OCI-LY1 (cell line): ENCODE results near the gene G2E3.
"Not testable (repeated sequence)": the region's sequence is repeated elsewhere in the genome, so short reads cannot be mapped to it uniquely, and the experiment has no call there.

Experiments
- H2AFZ ChIP-seq: fragments of 200-600 bp; sonication (generic), shearing (Covaris generic); 2 replicates; pipeline ENCODE4 v1.6.0; 2014; ENCODE audit warnings: antibody characterized with exemption, mild to moderate bottlenecking, low read length
- H3F3A ChIP-seq: fragments of 200-600 bp; sonication (generic), shearing (Covaris generic); 2 replicates; pipeline ENCODE4 v1.6.0; 2014; ENCODE audit warnings: mild to moderate bottlenecking, antibody characterized with exemption, low read length, moderate library complexity; ENCODE audit not compliant: insufficient read depth
- H3K27ac ChIP-seq: fragments of 200-600 bp; sonication (generic); 2 replicates; pipeline ENCODE4 v1.5.1; 2014; ENCODE audit warnings: low read length, mixed run types, mild to moderate bottlenecking, low read depth; ENCODE audit not compliant: poor library complexity, severe bottlenecking
- H3K27me3 ChIP-seq: fragments of 200-600 bp; sonication (generic); 2 replicates; pipeline ENCODE4 v1.6.0; 2014; ENCODE audit warnings: antibody characterized with exemption, mild to moderate bottlenecking, low read length, moderate library complexity; ENCODE audit not compliant: insufficient read depth
- H3K36me3 ChIP-seq: fragments of 200-600 bp; sonication (generic); 2 replicates; pipeline ENCODE4 v1.6.1; 2014; ENCODE audit warnings: mild to moderate bottlenecking, antibody characterized with exemption, low read length, moderate library complexity, mixed read lengths; ENCODE audit not compliant: insufficient read depth
- H3K4me1 ChIP-seq: fragments of 200-600 bp; sonication (generic); 2 replicates; pipeline ENCODE4 v1.5.1; 2014; ENCODE audit warnings: mild to moderate bottlenecking, low read length, moderate library complexity; ENCODE audit not compliant: insufficient read depth, severe bottlenecking
- H3K4me2 ChIP-seq: fragments of 200-600 bp; sonication (generic), shearing (Covaris generic); 2 replicates; pipeline ENCODE4 v1.6.1; 2014; ENCODE audit warnings: low read length
- H3K4me3 ChIP-seq: fragments of 200-600 bp; sonication (generic); 2 replicates; pipeline ENCODE4 v1.5.1; 2014; ENCODE audit warnings: low read length, low read depth, mild to moderate bottlenecking, mixed read lengths; ENCODE audit not compliant: poor library complexity, severe bottlenecking
- H3K79me2 ChIP-seq: fragments of 200-600 bp; shearing (Covaris generic); 2 replicates; pipeline ENCODE4 v1.6.1; 2016; ENCODE audit warnings: mixed run types, low read length, mixed read lengths; ENCODE audit not compliant: insufficient read depth
- H3K9ac ChIP-seq: fragments of 200-600 bp; sonication (generic), shearing (Covaris generic); 2 replicates; pipeline ENCODE4 v1.6.1; 2014; ENCODE audit warnings: mild to moderate bottlenecking, low read length, mixed read lengths
- H3K9me2 ChIP-seq: fragments of 200-600 bp; sonication (generic), shearing (Covaris generic); 2 replicates; pipeline ENCODE4 v1.6.1; 2014; ENCODE audit warnings: low read depth, mild to moderate bottlenecking, low read length, mixed read lengths
- H3K9me3 ChIP-seq: fragments of 200-600 bp; shearing (Covaris generic); 2 replicates; pipeline ENCODE4 v1.6.1; 2014; ENCODE audit warnings: low read length, mixed read lengths
- H4K20me1 ChIP-seq: fragments of 200-600 bp; sonication (generic), shearing (Covaris generic); 2 replicates; pipeline ENCODE4 v1.6.0; 2016; ENCODE audit warnings: mild to moderate bottlenecking, low read length; ENCODE audit not compliant: insufficient read depth
- EZH2 ChIP-seq: fragments of 200-600 bp; sonication (generic), shearing (Covaris generic); IDR thresholded peaks from 2 replicates; pipeline ENCODE4 v1.8.0; 2017; ENCODE audit warnings: borderline replicate concordance, mixed run types, mild to moderate bottlenecking, antibody characterized with exemption, low read length, moderate library complexity, mixed read lengths
- TF ChIP-seq, protein P1 (sequence below): fragments of 200-600 bp; sonication (generic), shearing (Covaris generic); IDR thresholded peaks from 2 replicates; pipeline ENCODE4 v1.5.1; 2017; ENCODE audit warnings: mild to moderate bottlenecking, antibody characterized with exemption, low read length, moderate library complexity, mixed read lengths

The G2E3 gene

DNA sequence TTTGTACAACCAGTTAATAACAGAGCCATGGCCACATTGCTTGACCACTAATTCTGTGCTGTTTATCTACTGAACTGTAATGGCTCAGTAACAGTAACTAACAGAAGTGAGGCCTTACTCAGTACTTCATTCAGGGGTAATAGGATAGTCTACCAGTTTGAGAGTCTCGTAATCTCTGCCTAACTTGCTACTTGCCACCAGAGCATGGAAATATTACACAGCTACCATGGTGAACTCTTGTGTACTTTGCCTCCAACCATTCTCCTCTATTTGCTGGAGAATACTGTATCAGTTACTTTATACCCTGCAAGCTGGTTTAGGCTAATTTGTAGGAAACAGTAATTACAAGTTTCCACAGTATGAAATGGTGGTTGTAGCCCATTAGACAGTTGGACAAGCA lies 73.8 kb downstream of the G2E3 start:
- peaks cover 34% of the 10 kb centered on the region for H3K79me2 ChIP-seq
- no peak overlapping the region for H3K9ac ChIP-seq
- no peaks in the 10 kb centered on the region for H4K20me1 ChIP-seq
- H3K27me3 ChIP-seq, result no peaks in the 10 kb centered on the region
- no peak overlapping the region for H3K4me2 ChIP-seq
- no peak overlapping the region for H3K27ac ChIP-seq
- no peak for TF ChIP-seq EZH2
- TF ChIP-seq, protein P1, sequence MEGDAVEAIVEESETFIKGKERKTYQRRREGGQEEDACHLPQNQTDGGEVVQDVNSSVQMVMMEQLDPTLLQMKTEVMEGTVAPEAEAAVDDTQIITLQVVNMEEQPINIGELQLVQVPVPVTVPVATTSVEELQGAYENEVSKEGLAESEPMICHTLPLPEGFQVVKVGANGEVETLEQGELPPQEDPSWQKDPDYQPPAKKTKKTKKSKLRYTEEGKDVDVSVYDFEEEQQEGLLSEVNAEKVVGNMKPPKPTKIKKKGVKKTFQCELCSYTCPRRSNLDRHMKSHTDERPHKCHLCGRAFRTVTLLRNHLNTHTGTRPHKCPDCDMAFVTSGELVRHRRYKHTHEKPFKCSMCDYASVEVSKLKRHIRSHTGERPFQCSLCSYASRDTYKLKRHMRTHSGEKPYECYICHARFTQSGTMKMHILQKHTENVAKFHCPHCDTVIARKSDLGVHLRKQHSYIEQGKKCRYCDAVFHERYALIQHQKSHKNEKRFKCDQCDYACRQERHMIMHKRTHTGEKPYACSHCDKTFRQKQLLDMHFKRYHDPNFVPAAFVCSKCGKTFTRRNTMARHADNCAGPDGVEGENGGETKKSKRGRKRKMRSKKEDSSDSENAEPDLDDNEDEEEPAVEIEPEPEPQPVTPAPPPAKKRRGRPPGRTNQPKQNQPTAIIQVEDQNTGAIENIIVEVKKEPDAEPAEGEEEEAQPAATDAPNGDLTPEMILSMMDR, result no peak
- peaks cover 75% of the 10 kb centered on the region for H3K36me3 ChIP-seq
- no peaks in the 10 kb centered on the region for H3K9me3 ChIP-seq
- no peaks in the 10 kb centered on the region for H3K9me2 ChIP-seq
- H3F3A ChIP-seq, result no peaks in the 10 kb centered on the region
- no peak overlapping the region for H2AFZ ChIP-seq
- no peak overlapping the region for H3K4me3 ChIP-seq
- H3K4me1 ChIP-seq, result no peaks in the 10 kb centered on the region

DNA sequence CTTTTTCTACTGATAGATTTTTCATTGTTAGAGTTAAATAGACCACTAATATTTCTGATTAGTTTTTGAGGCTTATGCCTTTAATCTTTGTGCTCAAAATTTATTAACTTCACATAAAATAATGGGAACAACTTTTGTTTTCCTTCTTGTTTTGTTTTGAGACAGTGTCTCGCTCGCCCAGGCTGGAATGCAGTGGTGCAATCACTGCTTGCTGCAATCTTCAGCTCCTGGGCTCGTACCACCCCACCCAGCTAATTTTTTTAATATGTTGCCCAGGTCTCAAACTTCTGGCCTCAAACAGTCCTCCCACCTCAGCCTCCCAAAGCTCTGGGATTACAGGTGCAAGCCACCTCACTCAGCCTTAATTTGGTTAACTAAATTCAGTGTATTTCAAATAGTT lies 80.0 kb downstream of the G2E3 start:
- Histone ChIP-seq H3K27me3 (no peaks in the 10 kb centered on the region), H3K4me1 (no peaks in the 10 kb centered on the region), H3F3A (no peaks in the 10 kb centered on the region), H3K9ac (no peak overlapping the region), H3K4me3 (no peak overlapping the region), H3K36me3 (peaks cover 83% of the 10 kb centered on the region), H3K27ac (no peak overlapping the region), H4K20me1 (no peaks in the 10 kb centered on the region), H3K9me3 (no peaks in the 10 kb centered on the region; the same call in 1 of the 2 replicates), H3K9me2 (no peaks in the 10 kb centered on the region), H2AFZ (no peak overlapping the region), H3K79me2 (no peaks in the 10 kb centered on the region), H3K4me2 (no peak overlapping the region)
- TF ChIP-seq, protein P1, result no peak
- TF ChIP-seq EZH2, result no peak

DNA sequence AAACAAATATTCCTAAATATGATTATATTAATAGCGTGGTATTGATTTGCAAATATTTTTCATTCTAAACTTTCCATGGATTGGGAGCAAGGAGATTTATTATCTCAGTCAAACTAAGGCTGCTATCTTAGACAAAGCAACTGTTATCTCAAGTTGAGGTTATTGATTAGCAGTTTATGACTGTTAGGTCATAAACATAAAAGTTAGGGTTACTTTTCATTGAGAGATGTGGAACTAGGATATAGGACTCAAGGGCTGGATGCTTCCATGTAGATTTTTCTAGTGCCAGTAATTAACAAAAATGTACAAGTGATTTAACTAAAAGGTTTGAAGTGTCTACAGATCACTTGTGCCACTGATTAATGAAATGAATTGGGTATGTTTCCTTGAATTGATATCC lies 82.2 kb downstream of the G2E3 start:
- Histone ChIP-seq H3K4me3 (no peak overlapping the region), H3K27ac (no peak overlapping the region), H3K36me3 (peaks cover 85% of the 10 kb centered on the region), H4K20me1 (no peaks in the 10 kb centered on the region), H3K79me2 (no peaks in the 10 kb centered on the region), H3F3A (no peaks in the 10 kb centered on the region), H3K9me2 (no peaks in the 10 kb centered on the region), H2AFZ (no peak overlapping the region), H3K9me3 (peaks cover 3% of the 10 kb centered on the region; the same call in 1 of the 2 replicates), H3K9ac (no peak overlapping the region), H3K4me1 (no peaks in the 10 kb centered on the region), H3K27me3 (no peaks in the 10 kb centered on the region), H3K4me2 (no peak overlapping the region)
- TF ChIP-seq, protein P1, result no peak
- TF ChIP-seq EZH2, result no peak

DNA sequence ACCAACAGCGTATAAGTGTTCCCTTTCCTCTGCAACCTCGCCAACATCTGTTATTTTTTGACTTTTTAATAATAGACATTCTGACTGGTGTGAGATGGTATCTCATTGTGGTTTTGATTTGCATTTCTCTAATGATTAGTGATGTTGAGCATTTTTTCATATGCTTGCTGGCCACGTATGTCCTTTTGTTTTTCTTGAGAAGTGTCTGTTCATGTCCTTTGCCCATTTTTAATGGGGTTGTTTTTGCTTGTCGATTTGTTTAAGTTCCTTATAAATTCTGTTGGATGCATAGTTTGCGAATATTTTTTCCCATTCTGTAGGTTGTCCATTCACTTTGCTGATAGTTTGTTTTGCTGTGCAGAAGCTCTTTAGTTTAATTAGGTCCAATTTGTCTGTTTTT lies 85.5 kb downstream of the G2E3 start:
- H2AFZ ChIP-seq, H3K9me3 ChIP-seq, H3K27ac ChIP-seq, H3K27me3 ChIP-seq, H3K4me3 ChIP-seq, H3K79me2 ChIP-seq, H3K9me2 ChIP-seq, H4K20me1 ChIP-seq, H3K9ac ChIP-seq, H3K4me1 ChIP-seq, H3K4me2 ChIP-seq, H3F3A ChIP-seq: not testable (repeated sequence)
- H3K36me3 ChIP-seq, result peaks cover 74% of the 10 kb centered on the region
